Activated CD4-positive, alpha-beta T cell treated with anti-CD3 and anti-CD28 coated beads, Interleukin-2, amount 50 U/mL, for 4 hours (primary cell): ENCODE results near the gene GPR162.

Experiments
- DNase-seq, 2 experiments: peaks; one replicate each; pipeline ENCODE4 v3.0.0-alpha.2; 2020

GPR162 gene, protein sequence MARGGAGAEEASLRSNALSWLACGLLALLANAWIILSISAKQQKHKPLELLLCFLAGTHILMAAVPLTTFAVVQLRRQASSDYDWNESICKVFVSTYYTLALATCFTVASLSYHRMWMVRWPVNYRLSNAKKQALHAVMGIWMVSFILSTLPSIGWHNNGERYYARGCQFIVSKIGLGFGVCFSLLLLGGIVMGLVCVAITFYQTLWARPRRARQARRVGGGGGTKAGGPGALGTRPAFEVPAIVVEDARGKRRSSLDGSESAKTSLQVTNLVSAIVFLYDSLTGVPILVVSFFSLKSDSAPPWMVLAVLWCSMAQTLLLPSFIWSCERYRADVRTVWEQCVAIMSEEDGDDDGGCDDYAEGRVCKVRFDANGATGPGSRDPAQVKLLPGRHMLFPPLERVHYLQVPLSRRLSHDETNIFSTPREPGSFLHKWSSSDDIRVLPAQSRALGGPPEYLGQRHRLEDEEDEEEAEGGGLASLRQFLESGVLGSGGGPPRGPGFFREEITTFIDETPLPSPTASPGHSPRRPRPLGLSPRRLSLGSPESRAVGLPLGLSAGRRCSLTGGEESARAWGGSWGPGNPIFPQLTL

GRCh38 chr12:6821591-6822425 is at the start of gene GPR162:
GPR162 (plus strand) TSS chr12:6821821; CDS start chr12:6823899, 2,078 bp downstream.
- no peak for DNase-seq

GRCh38 chr12:6772331-6772695 is 49.3 kb upstream of the GPR162 start, which contains the start of gene LAG3:
LAG3 (plus strand) TSS chr12:6772520; CDS start chr12:6772853, 333 bp downstream.
- DNase-seq = peak; percentile 64 to 68

DNA sequence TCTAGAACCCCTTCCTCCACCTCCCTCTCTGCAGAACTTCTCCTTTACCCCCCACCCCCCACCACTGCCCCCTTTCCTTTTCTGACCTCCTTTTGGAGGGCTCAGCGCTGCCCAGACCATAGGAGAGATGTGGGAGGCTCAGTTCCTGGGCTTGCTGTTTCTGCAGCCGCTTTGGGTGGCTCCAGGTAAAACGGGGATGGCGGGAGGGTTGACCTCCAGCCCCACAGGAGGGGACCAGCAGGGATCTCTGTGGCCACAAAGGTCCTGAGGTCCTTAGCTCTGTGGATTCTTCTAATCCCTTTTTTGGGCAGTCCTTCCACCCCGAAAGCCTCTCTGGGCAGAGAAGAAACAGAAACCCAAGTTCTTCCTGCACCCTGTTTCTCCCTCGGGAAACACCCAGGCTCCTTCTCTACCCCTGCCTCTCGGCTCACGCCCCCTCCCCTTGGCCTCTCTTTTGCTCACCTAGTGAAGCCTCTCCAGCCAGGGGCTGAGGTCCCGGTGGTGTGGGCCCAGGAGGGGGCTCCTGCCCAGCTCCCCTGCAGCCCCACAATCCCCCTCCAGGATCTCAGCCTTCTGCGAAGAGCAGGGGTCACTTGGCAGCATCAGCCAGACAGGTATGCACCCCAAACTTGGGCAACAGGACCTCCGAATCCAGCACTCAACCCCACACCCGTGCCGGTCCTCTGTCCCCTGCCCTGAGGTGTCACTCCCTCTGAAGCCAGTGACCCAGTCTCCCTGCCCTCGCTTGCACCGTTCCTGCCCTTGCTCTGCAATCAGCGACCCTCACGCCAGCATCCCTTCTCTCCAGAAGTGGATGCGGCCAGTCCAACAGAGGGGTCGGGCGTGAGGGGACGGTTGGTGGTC is 48.7 kb upstream of the GPR162 start:
- no peak for DNase-seq

DNA sequence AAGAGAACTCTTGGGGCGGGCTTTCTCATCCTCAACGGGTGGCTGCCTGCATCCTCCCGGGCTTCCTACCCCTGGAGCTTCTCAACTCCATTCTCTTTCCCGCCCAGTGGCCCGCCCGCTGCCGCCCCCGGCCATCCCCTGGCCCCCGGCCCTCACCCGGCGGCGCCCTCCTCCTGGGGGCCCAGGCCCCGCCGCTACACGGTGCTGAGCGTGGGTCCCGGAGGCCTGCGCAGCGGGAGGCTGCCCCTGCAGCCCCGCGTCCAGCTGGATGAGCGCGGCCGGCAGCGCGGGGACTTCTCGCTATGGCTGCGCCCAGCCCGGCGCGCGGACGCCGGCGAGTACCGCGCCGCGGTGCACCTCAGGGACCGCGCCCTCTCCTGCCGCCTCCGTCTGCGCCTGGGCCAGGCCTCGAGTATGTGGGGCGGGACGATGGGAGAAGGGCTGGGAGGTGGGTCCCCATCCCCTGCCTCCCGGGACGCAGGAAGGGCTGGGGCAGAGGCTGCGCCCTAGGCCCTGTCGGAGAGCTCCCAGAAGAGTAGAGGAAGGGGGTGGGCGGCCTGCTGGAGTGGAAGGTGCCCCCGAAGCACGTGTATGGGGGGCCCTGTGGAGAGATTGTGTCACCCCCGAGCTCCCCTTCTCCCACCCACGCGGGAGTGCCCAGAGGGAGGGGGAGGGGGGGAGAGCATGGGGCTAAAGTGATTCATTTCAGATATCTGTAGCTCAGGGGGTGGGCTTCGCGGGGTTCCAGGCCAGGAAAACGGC is 47.9 kb upstream of the GPR162 start:
- DNase-seq = peak; percentile 46 to 56

- DNase-seq = no peak
Measured at GRCh38 chr12:6774499-6775062, 47.0 kb upstream of the GPR162 start.

- no peak for DNase-seq
Measured at GRCh38 chr12:6775185-6776174, 46.1 kb upstream of the GPR162 start.

DNA sequence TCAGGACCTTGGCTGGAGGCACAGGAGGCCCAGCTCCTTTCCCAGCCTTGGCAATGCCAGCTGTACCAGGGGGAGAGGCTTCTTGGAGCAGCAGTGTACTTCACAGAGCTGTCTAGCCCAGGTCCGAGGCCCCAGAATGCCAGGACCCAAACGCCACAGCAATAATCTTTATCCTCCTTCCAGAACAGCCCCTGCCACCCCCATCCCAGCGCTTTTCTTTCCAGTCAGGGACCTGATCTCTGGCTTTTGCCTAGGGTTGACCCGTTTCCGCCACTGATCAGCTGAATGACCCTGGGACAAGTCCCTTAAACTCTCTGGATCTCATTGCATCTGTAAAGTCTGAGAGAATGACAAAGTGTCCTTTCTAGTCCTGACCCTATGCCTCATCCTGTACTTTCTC is 44.2 kb upstream of the GPR162 start:
- no peak for DNase-seq

GRCh38 chr12:6778217-6778573 is 43.4 kb upstream of the GPR162 start:
- DNase-seq = no peak

DNA sequence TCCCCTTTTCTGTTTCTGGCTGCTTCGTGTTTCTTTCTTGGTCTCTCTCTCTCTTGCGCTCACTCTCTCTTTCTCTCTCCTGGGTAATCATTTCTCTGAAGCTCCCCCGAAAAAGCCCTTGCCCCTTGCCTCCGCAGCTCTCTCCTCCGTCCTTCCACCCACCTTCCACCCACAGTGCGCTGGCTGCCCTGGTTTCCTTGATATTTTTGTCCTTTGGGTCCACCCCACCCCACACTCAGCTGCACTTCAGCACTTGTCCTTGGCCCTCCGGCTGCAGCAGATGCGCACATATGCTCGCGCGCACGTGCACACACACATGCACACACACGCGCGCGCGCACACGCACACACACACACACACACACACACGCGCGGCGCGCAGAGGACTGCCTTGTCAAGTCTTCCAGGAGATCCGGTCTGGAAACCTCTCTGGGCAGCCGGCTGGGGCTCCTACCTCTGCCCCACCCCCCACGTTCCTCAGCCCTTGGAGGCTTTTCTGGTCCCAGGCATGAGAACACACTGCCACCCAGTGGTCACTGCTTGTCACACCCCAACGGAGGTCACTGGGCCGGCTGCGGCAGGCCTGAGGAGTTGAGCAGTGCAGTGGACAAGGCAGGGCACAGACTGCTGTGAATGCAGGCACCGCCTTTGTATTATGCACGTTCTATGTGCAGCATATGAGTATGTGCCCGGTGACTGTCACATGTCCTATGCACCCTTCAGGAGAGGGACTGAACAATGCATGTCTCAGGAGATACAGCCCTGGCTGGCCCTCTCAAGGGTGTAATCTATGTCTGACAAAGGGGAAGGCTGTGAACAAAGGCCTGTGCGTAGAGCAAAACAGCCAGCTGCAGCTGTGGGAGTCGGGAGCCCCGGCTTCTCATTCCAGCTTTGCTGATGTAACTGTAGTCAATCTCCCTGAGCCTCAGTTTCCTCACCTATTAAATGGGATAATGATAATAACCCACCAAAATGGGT is 42.8 kb upstream of the GPR162 start:
- DNase-seq = peak; percentile 83

DNA sequence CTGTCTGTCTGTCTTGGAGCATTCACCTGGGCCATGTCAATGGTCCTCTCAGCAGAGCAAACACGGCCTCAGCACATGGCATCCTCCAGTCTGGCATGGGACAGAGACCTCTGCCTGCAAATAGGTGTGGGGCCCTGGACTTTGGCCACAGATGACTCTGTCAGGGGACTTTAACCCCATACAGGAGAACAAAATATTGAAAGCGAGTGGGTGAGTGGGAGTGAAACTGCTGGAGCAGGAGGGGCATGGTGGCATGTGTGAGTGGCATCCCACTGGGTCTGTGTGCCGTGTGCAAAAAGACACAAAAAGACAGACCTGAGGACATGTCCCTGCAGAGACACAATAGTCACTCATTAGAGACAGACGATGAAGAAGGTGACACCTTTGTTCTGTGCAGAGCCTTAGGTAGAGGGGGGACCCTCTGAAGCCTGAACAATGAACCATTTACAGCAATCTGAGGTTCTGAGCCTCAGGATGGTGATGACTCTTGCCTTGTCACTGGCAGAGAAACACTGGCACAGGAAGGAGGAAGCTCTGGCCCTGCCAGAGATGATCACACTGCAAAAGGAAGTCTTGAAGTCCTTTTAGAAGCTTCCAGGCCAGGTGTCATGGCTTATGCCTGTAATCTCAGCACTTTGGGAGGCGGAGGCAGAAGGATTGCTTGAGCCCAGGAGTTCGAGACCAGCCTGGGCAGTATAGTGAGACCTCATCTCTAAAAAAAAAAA is 41.8 kb upstream of the GPR162 start:
- no peak for DNase-seq

GRCh38 chr12:6780573-6780972 is 41.0 kb upstream of the GPR162 start:
- DNase-seq = no peak

- DNase-seq = no peak
Measured at GRCh38 chr12:6782119-6782518, 39.5 kb upstream of the GPR162 start.

GRCh38 chr12:6782850-6783566 is 38.6 kb upstream of the GPR162 start:
- DNase-seq = no peak

GRCh38 chr12:6783828-6784227 is 37.8 kb upstream of the GPR162 start:
- no peak for DNase-seq

- DNase-seq = no peak
Measured at GRCh38 chr12:6784296-6784695, 37.3 kb upstream of the GPR162 start.

GRCh38 chr12:6784761-6785160 is 36.9 kb upstream of the GPR162 start:
- no peak for DNase-seq

- DNase-seq = no peak
Measured at GRCh38 chr12:6786416-6787094, 35.1 kb upstream of the GPR162 start.
